Measurements from ENCODE around the gene AKAP8L.
"Not testable (repeated sequence)": the region's sequence is repeated elsewhere in the genome, so short reads cannot be mapped to it uniquely, and the experiment has no call there.

Gene AKAP8L

GRCh38 chr19:15397236-15397635 lies 21.6 kb downstream of the AKAP8L start:
- no peak for DNase-seq
- in situ Hi-C loops (cut with MboI; ENCODE audit: low pct_unique_long_range_greater_than_20kb, low sequenced_read_pairs): no loop called here

- in situ Hi-C loops (cut with MboI; ENCODE audit: low pct_unique_long_range_greater_than_20kb, low sequenced_read_pairs): no loop called here
- DNase-seq: no peak
These were observed 22.4 kb downstream of the AKAP8L start for GRCh38 chr19:15396436-15396835.

DNA sequence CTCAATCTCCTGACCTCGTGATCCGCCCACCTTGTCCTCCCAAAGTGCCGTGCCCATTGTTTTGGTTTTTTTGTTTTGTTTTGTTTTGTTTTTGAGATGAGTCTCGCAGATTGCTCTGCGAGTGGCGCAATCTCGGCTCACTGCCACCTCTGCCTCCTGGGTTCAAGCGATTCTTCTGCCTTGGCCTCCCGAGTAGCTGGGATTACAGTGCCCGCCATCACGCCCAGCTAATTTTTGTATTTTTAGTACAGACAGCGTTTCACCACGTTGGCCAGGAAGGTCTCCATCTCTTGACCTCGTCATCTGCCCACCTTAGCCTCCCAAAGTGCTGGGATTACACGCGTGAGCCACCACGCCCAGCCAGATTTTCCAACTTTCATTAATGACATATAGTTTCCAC lies 23.5 kb downstream of the AKAP8L start:
- in situ Hi-C loops (cut with MboI; ENCODE audit: low pct_unique_long_range_greater_than_20kb, low sequenced_read_pairs); DNase-seq: not testable (repeated sequence)

DNA sequence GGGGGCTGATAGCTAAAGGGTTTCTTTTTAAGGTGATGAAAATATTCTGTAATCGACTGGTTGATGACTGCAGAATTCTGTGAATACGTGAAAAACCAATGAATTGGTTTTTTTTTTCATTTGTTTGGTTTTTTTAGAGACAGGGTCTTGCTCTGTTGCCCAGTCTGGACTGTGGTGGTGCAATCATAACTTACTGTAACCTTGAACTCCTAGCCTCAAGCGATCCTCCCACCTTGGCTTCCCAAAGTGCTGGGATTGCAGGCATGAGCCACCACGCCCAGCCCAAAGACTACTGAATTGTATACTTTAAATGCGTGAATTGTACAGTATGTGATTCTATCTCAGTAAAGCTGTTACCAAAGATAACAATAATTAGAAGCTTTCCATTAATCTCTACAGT lies 24.4 kb downstream of the AKAP8L start:
- in situ Hi-C loops (cut with MboI; ENCODE audit: low pct_unique_long_range_greater_than_20kb, low sequenced_read_pairs): no loop called here
- DNase-seq: no peak

DNA sequence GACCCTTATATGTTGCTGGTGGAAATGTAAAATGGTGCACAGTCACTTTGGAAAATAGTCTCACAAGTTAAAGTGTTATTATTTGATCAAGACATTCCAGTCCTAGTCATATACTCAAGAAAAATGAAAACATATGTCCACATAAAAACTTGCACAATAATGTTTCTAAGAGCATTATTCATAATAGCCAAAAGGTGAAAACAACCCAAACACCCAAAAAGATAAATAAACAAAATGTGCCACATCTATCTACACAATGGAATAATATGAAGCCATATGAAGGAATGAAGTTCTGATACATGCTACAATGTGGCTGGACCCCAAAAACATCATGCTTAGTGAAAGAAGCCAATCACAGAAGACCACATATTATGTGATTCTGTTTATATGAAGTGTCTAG lies 24.8 kb downstream of the AKAP8L start:
- in situ Hi-C loops (cut with MboI; ENCODE audit: low pct_unique_long_range_greater_than_20kb, low sequenced_read_pairs): no loop called here
- DNase-seq: no peak

GRCh38 chr19:15390814-15391213 lies 28.0 kb downstream of the AKAP8L start:
- DNase-seq: no peak
- in situ Hi-C loops (cut with MboI; ENCODE audit: low pct_unique_long_range_greater_than_20kb, low sequenced_read_pairs): no loop called here

DNA sequence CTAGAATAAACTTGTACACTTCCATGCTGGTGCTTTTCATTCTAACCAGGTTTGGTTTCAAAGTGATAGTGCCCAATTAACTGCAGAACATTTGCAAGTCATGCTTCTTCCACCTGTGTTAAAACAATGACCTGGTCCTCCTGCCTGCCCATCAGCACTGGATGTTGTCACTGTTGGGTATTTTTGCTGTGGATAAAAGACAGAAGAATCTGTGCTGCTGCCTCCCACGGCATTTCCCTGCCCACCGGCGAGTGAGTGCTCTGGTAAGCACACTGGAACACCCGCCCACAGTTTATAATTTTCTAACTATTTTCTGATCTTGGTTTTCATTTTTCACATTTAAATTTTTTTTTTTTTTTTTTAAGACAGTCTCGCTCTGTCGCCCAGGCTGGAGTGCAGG lies 36.9 kb downstream of the AKAP8L start:
- DNase-seq: no peak
- in situ Hi-C loops (cut with MboI; ENCODE audit: low pct_unique_long_range_greater_than_20kb, low sequenced_read_pairs): no loop called here

- in situ Hi-C loops (cut with MboI; ENCODE audit: low pct_unique_long_range_greater_than_20kb, low sequenced_read_pairs): no loop called here
- DNase-seq: no peak
These were observed 37.4 kb downstream of the AKAP8L start for GRCh38 chr19:15381429-15381828.

DNA sequence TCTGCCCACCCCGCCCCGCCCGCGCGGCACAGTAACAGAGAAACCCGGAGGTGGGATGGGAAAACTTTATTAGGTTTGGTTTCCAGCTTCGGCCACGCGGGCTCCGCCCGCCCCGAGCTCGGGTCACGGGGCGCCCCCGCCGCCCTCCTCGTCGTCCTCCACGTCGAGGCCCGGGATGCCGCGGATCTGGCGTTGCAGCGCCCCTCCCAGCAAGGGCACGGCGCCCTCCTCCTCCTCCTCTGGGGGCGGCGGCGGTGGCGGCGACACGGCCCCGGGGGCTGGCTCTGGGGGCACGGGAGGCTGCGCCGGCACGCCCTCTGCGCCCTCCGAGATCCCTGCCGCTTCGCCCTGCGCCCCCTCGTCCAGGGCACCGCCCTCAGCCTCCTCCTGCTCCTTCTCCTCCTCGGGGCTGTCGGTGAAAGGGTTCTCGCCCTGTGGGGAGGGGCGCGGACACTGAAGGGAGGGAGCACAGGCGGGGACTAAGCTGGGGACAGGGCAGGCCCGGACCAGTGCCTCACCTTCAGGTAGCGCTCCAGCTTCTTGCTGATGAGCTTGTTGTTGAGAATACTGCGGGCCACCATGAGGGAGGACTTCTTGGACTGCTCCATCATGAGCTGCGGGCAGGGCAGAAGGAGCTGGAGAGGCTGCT lies 38.7 kb downstream of the AKAP8L start:
- in situ Hi-C loops (cut with MboI; ENCODE audit: low pct_unique_long_range_greater_than_20kb, low sequenced_read_pairs): no loop called here
- DNase-seq: peak; percentile 81

- DNase-seq: peak; percentile 99
- in situ Hi-C loops (cut with MboI; ENCODE audit: low pct_unique_long_range_greater_than_20kb, low sequenced_read_pairs): no loop called here
These were observed 39.4 kb downstream of the AKAP8L start, which contains the start of gene AKAP8 for GRCh38 chr19:15379083-15379998. Gene AKAP8, minus strand, starts transcription at chr19:15379787. Its CDS starts 56 bp downstream, at chr19:15379731.

- in situ Hi-C loops (cut with MboI; ENCODE audit: low pct_unique_long_range_greater_than_20kb, low sequenced_read_pairs): no loop called here
- peak; percentile 68 for DNase-seq
These were observed 40.2 kb downstream of the AKAP8L start for GRCh38 chr19:15378534-15379082.

DNA sequence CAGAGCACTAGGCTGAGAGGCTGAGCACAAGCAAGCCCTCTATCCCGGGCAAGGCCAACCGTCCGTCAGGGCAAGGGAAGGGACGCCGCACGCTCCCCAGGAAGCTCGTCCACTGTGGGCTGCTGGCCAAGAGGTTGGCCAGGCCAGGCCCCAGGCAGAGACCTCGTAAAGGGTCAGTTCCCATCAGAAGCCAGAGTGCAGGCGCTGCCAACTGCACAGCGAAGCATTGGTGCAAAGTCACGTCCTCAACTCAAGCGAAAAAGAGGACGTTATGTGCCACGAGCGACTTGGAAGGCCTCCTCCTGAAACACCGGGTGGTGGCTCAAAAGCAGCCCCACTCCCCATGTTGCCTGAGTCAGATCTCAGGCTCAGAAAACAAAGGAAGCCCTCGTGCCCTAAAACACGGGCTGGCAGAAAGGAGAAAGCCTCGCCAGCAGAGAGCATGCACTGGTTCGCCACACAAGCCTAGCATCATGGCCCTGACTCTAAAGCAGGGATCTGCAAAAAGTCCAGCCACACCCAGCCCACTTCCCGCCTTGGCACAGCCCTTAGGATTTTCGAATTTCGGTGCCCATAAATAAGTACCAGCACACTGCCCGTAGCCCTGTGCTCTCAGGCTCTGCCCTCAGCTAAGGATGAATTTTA lies 43.9 kb downstream of the AKAP8L start:
- in situ Hi-C loops (cut with MboI; ENCODE audit: low pct_unique_long_range_greater_than_20kb, low sequenced_read_pairs): no loop called here
- no peak for DNase-seq

- in situ Hi-C loops (cut with MboI; ENCODE audit: low pct_unique_long_range_greater_than_20kb, low sequenced_read_pairs): no loop called here
- DNase-seq: no peak
These were observed 44.6 kb downstream of the AKAP8L start for GRCh38 chr19:15374105-15374651.

GRCh38 chr19:15373644-15374043 lies 45.1 kb downstream of the AKAP8L start:
- in situ Hi-C loops (cut with MboI; ENCODE audit: low pct_unique_long_range_greater_than_20kb, low sequenced_read_pairs): no loop called here
- DNase-seq: no peak

GRCh38 chr19:15372891-15373301 lies 45.9 kb downstream of the AKAP8L start:
- DNase-seq: no peak
- in situ Hi-C loops (cut with MboI; ENCODE audit: low pct_unique_long_range_greater_than_20kb, low sequenced_read_pairs): no loop called here

GRCh38 chr19:15372470-15372869 lies 46.3 kb downstream of the AKAP8L start:
- in situ Hi-C loops (cut with MboI; ENCODE audit: low pct_unique_long_range_greater_than_20kb, low sequenced_read_pairs): no loop called here
- no peak for DNase-seq

GRCh38 chr19:15371786-15372380 lies 46.9 kb downstream of the AKAP8L start:
- DNase-seq: no peak
- in situ Hi-C loops (cut with MboI; ENCODE audit: low pct_unique_long_range_greater_than_20kb, low sequenced_read_pairs): no loop called here

DNA sequence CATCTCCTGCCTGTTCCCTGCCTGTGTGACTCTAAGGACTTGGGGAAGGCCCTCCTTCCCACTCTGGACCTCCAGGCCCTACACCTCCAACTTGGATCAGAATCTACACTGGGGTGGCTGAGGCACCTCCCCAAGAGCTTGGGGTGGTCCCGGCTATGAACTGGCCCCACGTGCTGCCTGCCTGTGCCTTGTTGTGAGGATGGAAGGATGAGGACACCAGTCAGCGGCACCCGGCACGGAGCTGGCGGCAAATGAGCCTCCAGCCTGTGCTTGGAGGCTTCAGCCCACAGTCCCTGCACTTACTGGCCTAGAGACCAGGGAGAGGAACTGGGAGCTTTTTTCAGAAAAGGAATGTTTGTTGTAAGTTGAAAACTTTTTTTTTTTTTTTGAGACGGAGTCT lies 47.7 kb downstream of the AKAP8L start:
- in situ Hi-C loops (cut with MboI; ENCODE audit: low pct_unique_long_range_greater_than_20kb, low sequenced_read_pairs): no loop called here
- no peak for DNase-seq

DNA sequence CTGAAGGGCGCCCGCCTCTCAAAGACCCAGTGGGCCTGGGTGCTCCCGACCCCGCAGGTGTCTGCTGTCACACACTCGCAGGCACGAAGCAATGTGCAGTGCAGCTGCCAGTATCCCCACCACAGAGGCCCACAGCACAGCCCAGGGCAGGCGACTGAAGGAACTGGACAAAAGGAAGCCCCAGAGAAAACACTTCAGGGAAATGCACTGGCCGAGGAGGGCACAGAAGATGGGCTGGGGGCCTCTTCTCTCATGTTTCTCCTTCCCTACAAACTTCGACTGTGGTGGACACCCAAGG lies 49.2 kb downstream of the AKAP8L start:
- DNase-seq: no peak
- in situ Hi-C loops (cut with MboI; ENCODE audit: low pct_unique_long_range_greater_than_20kb, low sequenced_read_pairs): no loop called here

Data from KBM-7 (cell line).